GM21447 (cell line): ENCODE measurements around the gene ANXA7.
A peak's percentile ranks its signal among the peaks of the same experiment; 100 is the strongest.

ENCODE experiments used
- ATAC-seq: cut with Tn5 transposase; IDR thresholded peaks from one replicate; pipeline ENCODE4 v1.9.1; 2021; ENCODE audit not compliant: unreplicated experiment

The ANXA7 gene

DNA sequence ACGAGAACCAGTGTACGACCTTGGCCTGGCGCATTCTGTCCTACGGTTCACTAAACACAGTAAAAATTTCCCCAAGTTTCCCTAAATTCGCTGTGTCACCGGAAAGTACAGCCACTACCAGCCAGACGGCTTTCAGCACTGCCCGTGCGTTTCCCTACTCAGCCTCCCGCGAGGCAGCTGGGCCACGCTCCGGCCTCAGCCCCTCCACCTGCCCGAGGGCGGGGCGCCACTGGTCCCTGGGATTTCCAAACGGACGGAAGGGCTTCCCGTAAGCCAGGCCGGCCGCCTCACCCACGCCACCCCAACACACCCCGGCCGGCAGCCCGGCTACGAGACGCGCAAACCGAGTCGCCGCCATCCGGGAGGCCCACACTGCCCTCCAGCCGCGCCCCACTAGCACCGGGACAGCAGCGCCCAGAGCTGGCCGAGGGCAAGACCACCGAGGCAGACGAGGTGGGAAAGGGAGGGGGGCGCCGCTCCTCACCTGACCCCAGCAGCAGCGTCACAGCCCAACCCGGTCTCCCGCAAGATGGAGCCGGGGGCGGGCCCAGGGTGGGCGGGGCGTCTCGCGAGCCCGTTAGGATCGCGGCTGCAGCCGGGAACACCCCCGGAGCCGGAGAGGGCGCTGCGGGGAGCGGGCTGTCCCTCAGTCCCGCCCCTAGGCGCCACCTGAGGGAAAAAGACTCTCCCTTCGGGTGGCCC, at the start of gene ANXA7:
Gene ANXA7 (minus strand): TSS at position 531 of the 702 bp plus-strand sequence. CDS start 13,202 bp downstream, outside the sequence.
- ATAC-seq = peak; percentile 86

DNA sequence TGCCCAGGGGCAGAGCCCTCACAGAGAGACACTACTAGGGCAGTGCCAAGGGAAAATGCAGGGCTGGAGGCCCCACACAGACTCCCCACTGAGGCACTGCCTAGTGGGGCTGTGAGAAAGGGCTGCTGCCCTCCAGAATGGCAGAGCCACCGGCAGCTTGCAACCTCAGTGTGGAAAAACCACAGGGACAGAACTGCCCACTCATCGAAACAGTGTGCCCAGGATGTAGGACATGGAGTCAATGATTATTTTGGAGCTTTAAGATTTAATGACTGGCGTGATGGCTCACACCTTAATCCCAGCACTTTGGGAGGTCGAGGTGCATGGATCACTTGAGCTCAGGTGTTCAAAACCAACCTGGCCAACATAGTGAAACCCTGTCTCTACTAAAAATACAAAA, 47.0 kb upstream of the ANXA7 start:
- no peak for ATAC-seq

DNA sequence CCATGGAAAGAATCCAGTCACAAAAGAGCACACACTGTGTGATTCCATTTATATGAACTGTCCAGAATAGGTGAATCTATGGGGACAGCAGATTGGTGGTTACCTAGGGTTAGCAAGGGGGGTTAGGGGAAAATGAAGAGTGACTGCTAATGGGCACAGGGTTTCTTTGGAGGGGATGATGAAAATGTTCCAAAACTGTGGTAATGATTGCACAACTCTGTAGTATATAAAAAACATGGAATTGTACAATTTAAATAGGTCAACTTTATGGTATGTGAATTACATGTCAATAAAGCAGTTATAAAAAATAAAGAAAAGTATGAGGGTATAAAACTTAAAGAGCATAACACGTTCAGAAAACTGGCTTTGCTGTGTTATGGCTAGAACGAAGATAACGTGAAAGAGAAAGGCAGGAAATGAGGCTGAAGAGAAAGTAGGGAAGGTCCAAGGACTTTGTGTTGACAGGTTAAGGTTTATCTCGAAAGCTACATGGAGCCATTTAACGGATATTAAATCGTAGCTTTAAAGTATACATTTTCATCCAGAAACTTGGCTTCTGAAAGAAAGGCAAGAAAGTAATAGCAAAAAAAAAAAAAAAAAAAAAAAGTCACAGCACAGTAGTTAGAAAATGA, 45.9 kb upstream of the ANXA7 start:
- no peak for ATAC-seq

DNA sequence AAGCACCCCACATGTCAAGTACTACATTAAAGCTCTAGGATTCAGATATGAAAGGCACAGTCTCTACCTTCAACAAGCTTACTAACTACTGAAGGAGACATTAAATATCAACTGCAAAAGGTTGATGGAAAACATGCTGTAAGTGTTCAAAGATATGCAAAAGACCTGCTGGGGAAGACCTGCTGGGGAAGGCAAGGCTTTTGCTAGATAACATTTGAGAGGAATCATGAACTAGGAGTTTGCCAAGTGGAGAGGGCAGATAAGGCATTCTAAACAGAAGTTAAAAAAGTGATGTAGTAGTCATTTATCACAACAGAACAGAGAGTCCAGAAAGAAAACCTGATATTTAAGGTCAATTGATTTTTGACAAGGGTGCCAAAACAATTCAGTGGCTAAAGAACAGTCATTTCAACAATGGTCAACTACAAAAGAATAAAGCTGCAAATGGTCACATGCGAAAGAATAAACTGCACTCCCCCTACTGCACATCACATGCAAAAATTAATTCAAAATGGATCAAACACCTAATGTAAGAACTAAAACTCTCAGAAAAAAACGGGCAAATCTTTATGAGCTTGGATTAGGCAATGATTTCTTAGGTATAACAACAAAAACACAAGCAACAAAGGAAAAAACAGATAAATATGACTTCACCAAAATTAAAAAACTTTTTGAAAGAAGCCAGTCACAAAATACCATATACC, 42.5 kb upstream of the ANXA7 start:
- ATAC-seq = no peak

DNA sequence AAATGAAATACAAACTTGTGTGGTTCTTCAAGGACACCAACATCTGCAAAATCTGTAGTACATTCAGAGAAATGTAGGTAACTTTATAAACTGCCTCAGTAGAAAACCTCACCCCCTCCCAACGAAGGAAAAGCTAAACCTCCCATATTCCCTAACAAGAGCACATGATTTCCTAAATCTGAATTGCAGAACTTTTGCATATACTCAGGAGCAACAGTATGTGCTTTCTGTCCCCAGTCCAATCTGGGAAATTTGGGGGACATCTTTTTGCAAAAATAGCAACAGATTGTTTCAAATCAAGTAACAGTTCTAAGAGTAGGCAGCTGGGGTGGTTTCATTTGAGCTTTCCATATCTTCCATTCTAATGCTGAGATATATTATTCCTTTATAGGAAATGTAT, 35.3 kb upstream of the ANXA7 start:
- ATAC-seq = no peak

DNA sequence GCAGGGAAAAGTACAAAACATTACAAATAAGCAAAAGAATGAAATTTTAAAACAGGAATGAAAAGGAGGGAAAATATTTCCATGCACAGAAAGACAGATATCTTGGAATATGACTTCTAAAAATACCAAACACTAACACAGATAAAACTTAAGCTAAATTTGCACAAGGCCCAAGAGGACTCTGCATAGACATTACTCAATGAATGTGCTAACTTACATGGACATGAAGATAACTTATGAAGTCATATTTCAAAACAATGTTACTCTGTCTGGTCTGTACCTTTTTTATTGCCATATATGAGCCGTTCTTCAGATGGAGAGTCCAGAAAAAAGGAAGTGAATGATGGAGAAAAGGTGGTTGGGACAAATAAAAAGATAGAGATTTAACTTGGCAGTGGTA, 34.5 kb upstream of the ANXA7 start:
- no peak for ATAC-seq

DNA sequence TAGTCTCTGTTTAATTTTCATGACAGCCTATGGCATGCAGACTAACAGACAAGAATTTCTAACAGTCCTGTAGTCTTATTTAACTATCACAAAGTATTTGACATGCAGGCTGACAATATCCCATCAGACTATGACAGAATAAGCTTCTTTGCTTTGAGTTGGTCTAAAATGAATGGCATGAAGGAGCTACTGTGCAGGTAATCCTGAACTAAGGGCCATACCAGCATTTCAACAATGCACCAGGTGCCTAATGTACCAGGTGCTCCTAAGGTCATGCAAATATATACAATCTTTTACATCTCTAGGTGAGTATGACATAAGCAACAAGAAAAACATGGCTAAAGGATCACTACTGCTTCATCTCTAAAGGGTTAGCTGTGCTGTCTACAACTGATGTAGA, 33.1 kb upstream of the ANXA7 start:
- no peak for ATAC-seq

DNA sequence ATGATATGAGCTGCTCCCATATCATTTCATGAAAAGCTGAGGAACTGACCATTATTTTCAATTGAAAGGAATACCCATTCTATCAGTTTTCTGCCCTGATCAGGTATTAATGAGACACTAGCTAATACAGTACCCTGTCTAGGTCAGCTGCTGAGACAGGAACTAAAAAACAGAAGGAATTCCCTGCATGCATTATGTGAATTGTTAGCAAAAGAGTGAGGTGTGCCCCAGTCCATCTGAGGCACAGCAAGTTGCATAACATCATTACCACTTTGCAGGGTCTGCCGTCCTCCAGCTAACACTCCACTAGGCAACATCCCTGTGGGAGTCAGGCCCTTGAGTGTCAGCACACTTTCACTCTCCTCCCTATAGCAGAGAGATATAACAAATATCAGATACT, 30.6 kb upstream of the ANXA7 start:
- no peak for ATAC-seq

DNA sequence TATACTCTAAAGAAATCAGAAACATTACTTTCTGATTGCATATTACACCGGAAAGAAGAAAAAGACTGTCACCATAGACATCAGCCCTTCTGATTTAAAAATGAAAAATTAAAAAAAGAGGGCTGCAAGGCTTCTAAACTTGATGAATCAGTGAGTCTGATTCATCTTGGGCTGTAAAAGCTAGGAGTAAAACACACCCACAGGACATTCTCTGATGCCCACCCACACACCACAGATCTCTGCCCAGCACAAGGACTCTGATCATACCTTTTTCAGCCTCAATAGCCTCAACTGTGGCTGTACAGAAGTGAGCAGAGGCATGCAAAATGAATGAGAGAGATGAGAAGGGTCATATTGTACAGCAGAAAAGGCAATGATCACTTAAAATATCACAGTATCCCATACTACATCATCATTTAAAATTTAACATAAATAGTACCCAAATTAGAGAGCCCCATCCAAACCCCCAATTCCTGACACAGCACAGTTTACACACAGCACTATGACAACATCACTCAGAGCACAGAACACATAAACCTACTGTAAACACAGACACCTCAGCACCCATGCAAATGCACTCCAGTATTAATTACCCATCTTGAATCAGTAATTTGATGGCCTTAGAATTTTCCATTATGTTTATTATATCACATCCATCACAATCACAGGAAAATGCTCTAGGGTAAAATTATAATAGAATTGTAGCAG, 25.9 kb upstream of the ANXA7 start:
- ATAC-seq = no peak

DNA sequence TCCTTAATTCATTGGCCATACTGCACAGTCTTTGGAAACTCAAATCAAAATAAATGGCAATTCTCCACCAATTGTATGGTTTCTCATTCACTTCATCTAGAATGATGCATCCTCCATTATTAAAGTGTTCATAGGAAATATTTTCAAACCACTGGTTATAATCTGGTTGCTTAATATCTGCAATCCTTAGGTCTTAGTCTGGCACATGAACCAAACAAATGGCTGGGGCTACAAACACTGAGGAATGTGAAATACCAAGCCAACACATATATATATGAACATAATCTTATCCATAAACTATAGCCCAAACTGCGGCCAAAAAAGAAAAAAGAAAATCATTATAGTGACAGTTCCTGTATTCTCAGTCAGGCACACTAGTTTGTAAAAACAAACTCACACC, 25.2 kb upstream of the ANXA7 start:
- ATAC-seq = no peak

DNA sequence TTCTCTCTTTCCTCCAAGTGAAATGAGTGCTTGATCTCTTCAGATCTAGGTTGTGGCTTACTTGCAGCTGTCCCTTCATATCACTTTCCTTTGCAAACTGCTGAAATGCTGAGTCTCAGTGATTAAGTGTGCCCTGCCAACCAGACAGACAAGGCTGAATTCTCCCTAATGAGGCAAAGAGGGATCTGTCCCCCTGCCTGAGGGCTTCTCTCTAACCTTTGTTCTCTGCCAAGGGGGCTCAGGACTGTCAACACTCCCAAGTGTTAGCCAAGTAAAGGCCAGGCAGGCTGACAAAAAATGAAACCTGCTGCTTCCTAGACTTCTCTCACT, 19.6 kb upstream of the ANXA7 start, which contains the start of gene MSS51:
Gene MSS51 (minus strand): TSS at position 24 of the 330 bp plus-strand sequence. CDS start 5,277 bp downstream, outside the sequence.
- ATAC-seq = no peak

DNA sequence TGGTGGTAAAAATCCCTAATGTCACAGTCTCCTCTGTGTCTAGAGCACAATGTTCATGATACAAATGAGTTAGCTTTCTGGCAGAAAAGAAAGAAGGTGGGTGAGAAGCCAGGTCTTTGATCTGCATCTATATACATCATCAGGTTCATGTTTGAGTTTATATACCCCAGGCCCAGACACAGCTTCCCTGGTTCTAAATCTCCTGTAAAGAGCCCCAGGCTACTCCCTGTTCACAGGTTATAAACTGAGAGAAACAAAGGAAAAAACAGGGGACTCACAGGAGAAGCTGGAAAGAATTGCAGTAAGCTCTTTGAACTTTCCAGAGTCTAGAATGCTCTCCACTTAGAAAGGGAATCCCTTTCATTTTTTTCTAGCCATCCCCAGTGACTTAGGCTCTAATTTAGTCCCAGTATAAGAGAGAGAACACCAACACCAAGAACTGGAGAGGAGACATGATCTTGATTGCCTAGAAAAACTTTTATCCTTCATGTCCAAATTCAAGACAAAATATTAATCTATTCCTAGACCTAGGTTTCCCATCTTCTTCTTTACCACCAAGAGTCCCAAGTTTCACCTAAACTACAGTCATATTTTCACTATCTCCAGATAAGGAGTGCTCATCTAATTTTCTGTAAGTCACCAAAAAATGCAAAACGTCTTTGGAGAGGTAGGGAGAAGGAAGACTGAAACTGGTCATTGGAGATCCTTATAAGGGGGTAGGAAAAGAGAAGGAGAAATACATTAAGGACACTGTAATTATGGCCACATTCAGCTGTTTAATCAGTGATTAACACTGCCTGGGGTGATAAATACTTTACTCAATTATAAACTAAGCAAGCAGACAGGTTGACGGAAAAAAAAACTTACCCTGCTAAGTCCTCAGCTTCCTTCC, 19.0 kb upstream of the ANXA7 start:
- no peak for ATAC-seq

DNA sequence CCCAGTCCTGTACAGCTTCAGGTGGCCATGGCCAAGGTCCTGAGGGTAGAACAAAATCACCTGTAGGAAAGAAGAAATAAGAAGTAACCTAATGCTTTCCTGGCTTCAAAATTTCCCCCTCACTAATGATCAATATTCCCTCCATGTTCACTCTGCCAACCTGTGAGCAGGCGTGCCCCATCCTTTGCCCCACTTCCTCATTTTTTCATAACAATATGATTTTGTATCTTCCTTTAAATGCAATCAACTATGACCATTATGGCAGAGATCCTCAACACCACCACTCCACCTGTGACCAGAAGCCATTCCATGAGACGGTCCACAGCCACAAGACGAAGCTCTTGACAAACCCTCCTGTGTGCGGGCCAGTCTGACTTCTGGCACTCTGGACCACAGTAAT, 12.5 kb upstream of the ANXA7 start:
- no peak for ATAC-seq

DNA sequence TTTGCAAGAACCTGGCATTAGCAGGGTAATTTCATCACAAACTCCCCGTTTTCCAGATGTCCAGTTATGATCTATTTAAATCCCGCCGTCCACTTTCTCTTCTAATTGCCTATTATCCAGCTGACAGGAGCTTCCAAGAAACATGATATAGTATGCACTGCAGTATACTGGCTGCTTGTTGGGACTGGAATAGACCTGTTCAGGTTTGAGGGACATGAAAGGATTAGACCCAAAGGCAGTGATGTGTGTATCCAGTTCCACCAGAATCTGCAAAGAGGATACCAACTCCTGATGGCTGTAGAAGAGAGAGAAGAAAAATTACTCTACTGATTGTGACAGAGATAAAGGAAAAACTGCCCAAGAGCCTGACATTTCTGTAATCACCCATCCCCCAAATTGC, 10.6 kb upstream of the ANXA7 start:
- ATAC-seq = no peak

DNA sequence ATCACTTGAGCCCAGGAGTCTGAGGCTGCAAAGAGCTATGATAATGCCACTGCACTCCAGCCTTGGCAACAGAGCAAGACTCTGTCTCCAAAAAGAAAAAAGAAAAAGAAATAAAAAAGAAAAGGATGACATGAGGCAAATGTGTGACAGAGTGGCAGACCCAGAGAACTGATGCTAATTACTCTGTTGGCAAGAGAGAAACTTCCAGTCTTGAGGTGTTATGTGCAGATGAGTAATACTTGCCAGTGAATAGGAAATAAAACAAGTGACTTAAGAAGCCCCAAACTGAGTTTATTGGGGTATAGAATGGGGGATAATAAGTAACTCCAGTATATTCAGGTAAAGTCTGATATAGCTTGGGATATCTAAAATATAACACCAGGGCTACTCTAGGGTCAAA, 9.5 kb upstream of the ANXA7 start:
- ATAC-seq = no peak

DNA sequence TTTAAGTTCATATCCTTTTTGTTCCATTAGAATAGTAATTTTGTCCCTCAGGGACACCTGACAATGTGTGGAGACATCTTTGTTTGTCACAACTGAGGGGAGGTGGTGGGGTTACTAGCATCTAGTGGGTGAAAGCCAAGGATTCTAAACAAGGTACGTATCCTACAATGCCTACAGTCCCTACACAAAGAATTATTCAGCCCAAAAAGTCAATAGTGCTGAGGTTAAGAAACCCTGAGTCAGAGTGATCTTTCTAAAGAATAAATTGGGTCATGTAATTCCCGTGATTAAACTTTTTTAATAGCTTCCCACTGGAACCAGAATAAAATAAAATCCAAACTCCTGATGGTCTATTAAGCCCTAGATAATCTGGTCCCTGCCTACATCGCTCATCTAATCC, 2.7 kb upstream of the ANXA7 start:
- ATAC-seq = no peak

DNA sequence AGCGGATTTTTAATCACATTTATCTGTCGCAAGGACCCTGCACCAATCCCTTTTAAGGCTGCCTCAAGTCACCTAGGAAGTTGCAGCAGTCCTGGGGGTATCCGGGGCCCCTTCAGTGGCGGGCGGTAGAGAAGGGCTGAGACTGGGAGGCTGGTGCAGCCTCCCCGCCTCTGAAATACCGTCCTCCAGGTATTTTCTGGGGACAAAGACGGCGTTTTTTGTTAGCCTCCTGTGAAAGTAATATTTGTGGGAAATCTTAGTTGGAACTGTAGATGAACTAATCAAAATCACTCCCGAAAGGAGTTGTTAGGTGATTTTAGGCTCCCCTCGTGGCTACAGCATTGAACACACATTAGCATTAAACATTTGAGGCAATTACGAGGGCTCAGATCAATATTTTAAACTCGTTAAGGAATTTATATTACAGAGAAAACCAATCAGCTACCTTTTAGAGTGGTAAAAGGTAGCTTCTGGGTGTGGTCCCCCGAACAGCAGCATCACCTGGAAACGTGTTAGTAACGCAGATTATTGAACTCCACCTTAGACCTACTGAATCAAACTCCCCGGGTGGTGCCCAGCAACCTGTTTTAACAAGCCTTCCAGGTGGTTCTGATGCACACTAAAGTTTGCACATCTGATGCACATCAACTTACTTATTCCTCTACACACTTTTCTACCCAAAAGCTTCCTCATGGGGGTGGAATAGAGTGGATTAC, 530 bp upstream of the ANXA7 start:
- peak; percentile 33 for ATAC-seq

DNA sequence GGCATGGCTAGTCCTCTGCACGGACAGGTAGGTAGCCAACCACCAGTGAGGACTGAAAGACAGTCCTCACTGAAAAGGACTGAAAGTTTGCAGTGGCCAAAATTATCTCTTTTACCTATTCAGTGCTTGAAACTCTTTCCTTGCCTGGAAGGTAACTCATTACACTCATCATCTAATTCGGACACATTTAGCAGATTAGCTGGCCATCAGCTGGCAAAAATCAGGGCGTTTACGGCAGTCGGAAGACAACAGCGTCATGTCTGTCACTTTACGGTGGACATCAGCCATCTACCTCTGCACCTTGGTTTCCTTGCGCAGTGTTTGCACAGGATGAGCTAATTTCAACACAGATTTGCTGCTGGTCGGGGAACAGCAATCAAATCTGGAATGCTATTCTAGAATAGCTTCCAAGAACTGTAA, 740 bp downstream of the ANXA7 start:
- ATAC-seq = peak; percentile 20

DNA sequence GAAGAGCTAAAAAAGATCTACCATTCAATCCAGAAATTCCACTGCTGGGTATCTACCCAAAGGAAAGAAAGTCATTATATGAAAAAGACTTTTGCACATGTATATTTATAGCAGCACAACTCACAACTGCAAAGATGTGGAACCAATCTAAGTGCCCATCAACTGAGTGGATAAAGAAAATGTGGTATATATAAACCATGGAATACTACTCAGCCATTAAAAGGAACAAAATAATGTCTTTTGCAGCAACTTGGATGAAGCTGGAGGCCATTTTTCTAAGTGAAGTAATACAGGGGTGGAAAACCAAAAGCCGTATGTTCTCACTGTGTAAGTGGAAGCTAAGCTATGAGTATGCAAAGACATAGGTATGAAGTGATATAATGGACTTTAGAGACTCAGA, 3.0 kb downstream of the ANXA7 start:
- ATAC-seq = no peak

DNA sequence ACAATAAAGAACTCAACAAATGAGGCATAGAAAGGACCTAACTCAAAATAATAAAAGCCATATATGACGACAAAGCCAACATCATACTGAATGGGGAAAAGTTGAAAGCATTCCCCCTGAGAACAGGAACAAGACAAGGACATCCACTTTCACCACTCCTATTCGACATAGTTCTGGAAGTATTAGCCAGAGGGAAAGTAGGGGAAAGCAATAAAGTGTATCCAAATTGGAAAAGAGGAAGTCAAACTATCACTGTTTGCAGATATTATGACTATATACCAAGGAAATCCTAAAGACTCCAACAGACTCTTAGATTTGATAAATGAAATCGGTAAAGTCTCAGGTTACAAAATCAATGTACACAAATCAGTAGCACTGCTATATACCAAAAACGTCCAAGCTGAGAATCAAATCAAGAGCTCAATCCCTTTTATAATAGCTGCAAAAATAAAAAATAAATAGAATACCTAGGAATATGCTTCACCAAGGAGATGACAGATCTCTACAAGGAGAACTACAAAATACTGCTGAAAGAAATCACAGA, 4.8 kb downstream of the ANXA7 start:
- ATAC-seq = no peak
